Uterus (tissue), 4 donors: ENCODE data around the gene ERH. TPM values are rescaled to one million over a fixed set of nuclear protein-coding genes. Genes with fewer than 3 reads are reported as not detected.
"Not testable (repeated sequence)": the region's sequence is repeated elsewhere in the genome, so short reads cannot be mapped to it uniquely, and the experiment has no call there.

Experiments used
- DNase-seq, 2 donors: peaks; one replicate each; pipeline ENCODE4 v3.0.0-alpha.2; 2019 to 2020
- H3K27ac ChIP-seq, 2 donors: fragments of 200-600 bp; sonication (generic); 1 replicate in 1 of 2; 2 replicates in 1 of 2; pipeline ENCODE4 v1.5.1; 2016 to 2018
- H3K27me3 ChIP-seq, 2 donors: fragments of 200-600 bp; sonication (generic); one replicate each; pipeline ENCODE4 v1.5.1; 2018 to 2019; ENCODE audit warnings: control low read depth in 1 of 2
- H3K36me3 ChIP-seq, 2 donors: fragments of 200-600 bp; sonication (generic); one replicate each; pipeline ENCODE4 v1.5.1; 2019; ENCODE audit warnings: control low read depth in 1 of 2
- H3K4me1 ChIP-seq, 2 donors: fragments of 200-600 bp; sonication (generic); one replicate each; pipeline ENCODE4 v1.5.1; 2018 to 2019; ENCODE audit warnings: control low read depth in 1 of 2
- H3K4me3 ChIP-seq, 2 donors: fragments of 200-600 bp; sonication (generic); 1 replicate in 1 of 2; 2 replicates in 1 of 2; pipeline ENCODE4 v1.5.1; 2018 to 2019; ENCODE audit warnings: mild to moderate bottlenecking in 1 of 2
- H3K9me3 ChIP-seq, 2 donors: fragments of 200-600 bp; sonication (generic); one replicate each; pipeline ENCODE4 v1.5.1; 2019; ENCODE audit warnings: control low read depth in 1 of 2
- POLR2A ChIP-seq, 2 donors: fragments of 450-650 bp; IDR thresholded peaks; one replicate each; pipeline ENCODE4 v1.6.1; 2016; ENCODE audit warnings: antibody characterized with exemption in 2 of 2, mild to moderate bottlenecking in 1 of 2, moderate library complexity in 1 of 2
- intact Hi-C: fragments of 100-400 bp; cut with DNase I; formaldehyde crosslinking; loops from one replicate; pipeline ENCODE4 v1.15.1; 2023; ENCODE audit warnings: low total_unique reads
- total RNA-seq, 4 donors: library from RNA; depleted of rRNA in 3 of 4; stranded (reverse); fragments of >200 nt in 3 of 4; gene quantifications; one replicate each; pipeline versions ENCODE4 v1.1.0 to v1.2.4, GENCODE V29; 2014 to 2023
- TF ChIP-seq, protein P1 (sequence below), 4 experiments: fragments of 200-600 bp in 2 of 4; fragments of 450-650 bp in 2 of 4; sonication (generic) in 2 of 4; IDR thresholded peaks; one replicate each; pipeline ENCODE4 v1.5.1; 2016 to 2019; ENCODE audit warnings: antibody characterized with exemption in 4 of 4, mild to moderate bottlenecking in 2 of 4, moderate library complexity in 1 of 4
- donor health status: DM: yes; HTN: yes; CAD: no.

The ERH gene
- total RNA-seq, 4 donors from 2014 or later: 8.7 to 226 (median 149) TPM

DNA sequence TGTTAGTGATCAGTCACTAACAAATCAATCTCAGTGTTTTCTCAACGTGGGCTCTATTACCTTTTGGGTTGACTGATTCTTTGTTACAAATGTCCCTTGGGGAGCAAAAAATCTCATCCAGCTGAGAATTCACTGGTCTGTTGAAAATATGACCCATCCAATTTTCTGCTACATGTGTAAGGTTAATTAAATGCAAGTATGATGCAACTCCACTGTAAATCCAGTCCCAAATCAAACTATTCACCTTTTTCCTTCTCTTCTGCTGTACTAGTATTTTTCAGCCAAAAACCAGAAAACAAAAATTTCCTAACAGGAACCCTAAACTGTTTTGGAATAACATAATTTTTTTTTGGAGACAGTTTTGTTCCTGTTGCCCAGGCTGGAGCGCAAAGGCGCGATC, 2.2 kb downstream of the ERH start:
- Histone ChIP-seq H3K27ac (no peak overlapping the region), H3K27me3 (no peaks in the 10 kb centered on the region), H3K36me3 (no peaks in the 10 kb centered on the region), H3K4me3 (no peak overlapping the region), H3K9me3 (no peaks in the 10 kb centered on the region), H3K4me1 (peaks cover 14 to 17% of the 10 kb centered on the region in 2 donors)
- intact Hi-C loops: no loop called here
- TF ChIP-seq POLR2A (IDR thresholded peaks at IDR 0.05): no peak
- TF ChIP-seq, protein P1, sequence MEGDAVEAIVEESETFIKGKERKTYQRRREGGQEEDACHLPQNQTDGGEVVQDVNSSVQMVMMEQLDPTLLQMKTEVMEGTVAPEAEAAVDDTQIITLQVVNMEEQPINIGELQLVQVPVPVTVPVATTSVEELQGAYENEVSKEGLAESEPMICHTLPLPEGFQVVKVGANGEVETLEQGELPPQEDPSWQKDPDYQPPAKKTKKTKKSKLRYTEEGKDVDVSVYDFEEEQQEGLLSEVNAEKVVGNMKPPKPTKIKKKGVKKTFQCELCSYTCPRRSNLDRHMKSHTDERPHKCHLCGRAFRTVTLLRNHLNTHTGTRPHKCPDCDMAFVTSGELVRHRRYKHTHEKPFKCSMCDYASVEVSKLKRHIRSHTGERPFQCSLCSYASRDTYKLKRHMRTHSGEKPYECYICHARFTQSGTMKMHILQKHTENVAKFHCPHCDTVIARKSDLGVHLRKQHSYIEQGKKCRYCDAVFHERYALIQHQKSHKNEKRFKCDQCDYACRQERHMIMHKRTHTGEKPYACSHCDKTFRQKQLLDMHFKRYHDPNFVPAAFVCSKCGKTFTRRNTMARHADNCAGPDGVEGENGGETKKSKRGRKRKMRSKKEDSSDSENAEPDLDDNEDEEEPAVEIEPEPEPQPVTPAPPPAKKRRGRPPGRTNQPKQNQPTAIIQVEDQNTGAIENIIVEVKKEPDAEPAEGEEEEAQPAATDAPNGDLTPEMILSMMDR (IDR thresholded peaks at IDR 0.05): no peak
- no peak for DNase-seq

DNA sequence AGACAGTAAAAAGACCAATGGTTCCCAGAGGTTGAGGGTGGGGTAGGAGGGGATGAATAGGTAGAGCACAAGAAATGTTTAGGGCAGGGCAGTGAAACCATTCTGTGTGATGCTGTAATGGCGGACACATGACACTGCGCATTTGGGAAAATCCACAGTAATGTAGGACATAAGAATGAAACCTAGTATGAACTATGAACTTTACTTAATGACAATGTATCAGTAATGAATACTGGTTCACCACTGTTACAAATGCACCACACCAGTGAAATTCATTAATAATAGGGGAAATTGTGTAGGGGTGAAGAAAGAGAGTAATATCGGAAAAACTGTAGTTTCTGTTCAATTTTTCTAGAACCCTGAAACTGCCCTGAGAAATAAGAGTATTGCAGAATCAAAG, 5.6 kb downstream of the ERH start:
- H3K9me3 ChIP-seq: no peaks in the 10 kb centered on the region
- no peak for TF ChIP-seq POLR2A (IDR thresholded peaks at IDR 0.05)
- TF ChIP-seq, protein P1 (IDR thresholded peaks at IDR 0.05): no peak
- no peaks in the 10 kb centered on the region for H3K36me3 ChIP-seq
- intact Hi-C loops: no loop called here
- no peak for DNase-seq
- H3K4me1 ChIP-seq: peaks cover 0 to 14% of the 10 kb centered on the region in 2 donors
- H3K27me3 ChIP-seq: no peaks in the 10 kb centered on the region
- H3K27ac ChIP-seq: no peak overlapping the region
- no peak overlapping the region for H3K4me3 ChIP-seq

DNA sequence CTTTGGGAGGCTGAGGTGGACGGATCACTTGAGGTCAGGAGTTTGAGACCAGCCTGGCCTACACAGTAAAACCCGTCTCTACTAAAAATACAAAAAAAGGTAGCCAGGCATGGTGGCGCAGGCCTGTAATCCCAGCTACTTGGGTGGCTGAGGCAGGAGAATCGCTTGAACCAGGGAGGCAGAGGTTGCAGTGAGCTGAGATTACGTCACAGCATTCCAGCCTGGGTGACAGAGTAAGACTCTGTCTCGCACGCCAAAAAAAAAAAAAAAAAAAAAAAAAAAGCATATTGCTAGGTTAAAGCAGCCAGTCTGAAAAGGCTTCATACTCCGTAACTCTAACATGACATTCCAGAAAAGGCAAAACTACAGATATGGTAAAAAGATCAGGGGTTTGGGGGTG, 6.7 kb downstream of the ERH start:
- H3K27ac ChIP-seq, H3K27me3 ChIP-seq, DNase-seq, H3K4me3 ChIP-seq, H3K36me3 ChIP-seq, H3K4me1 ChIP-seq, intact Hi-C loops, H3K9me3 ChIP-seq: not testable (repeated sequence)

DNA sequence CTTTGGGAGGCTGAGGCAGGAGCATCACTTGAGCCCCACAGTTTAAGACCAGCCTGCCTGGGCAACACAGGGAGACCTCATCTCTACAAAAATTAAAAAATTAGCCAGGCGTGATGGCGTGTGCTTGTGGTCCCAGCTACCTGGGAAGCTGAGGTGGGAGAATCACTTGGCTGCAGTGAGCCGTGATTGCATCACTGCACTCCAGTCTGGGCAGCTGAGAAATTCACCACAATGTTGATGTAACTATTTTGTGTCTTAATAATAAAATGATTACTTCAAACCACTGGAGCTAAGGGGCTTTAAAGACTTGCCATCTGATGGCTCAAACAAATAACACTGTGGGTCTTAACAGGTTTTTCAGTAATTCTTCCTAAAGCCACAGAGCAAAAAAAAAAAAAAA, 10.8 kb downstream of the ERH start:
- peaks cover 0 to 5% of the 10 kb centered on the region in 2 donors for H3K4me1 ChIP-seq
- intact Hi-C loops: no loop called here
- H3K27ac ChIP-seq: no peak overlapping the region
- H3K4me3 ChIP-seq: no peak overlapping the region
- no peak for DNase-seq
- no peaks in the 10 kb centered on the region for H3K27me3 ChIP-seq
- H3K36me3 ChIP-seq: no peaks in the 10 kb centered on the region
- no peaks in the 10 kb centered on the region for H3K9me3 ChIP-seq
- TF ChIP-seq POLR2A (IDR thresholded peaks at IDR 0.05): no peak
- TF ChIP-seq, protein P1 (IDR thresholded peaks at IDR 0.05): no peak

DNA sequence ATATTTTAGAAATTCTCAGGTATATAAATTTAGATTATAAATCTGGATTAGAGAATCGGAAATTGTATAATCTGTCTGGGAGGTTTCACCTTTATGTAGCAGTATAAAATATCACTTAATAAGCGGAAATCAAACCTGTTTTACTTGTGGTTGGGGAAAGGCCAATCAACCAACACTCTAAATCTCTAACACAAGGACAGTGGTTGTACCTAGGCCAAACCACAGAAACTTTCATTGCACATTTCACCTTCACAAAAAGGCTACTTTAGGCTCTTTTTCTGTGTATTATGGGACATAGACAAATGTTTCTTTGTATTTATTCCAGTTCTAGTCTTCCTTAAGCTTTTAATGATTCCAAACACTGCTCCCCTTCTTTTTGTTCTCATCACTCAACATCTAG, 19.8 kb downstream of the ERH start:
- H3K27me3 ChIP-seq: no peaks in the 10 kb centered on the region
- H3K9me3 ChIP-seq: no peaks in the 10 kb centered on the region
- H3K27ac ChIP-seq: no peak overlapping the region
- H3K4me3 ChIP-seq: no peak overlapping the region
- no peak for DNase-seq
- no peaks in the 10 kb centered on the region for H3K4me1 ChIP-seq
- intact Hi-C loops: no loop called here
- H3K36me3 ChIP-seq: no peaks in the 10 kb centered on the region
- TF ChIP-seq, protein P1 (IDR thresholded peaks at IDR 0.05): no peak
- TF ChIP-seq POLR2A (IDR thresholded peaks at IDR 0.05): no peak

DNA sequence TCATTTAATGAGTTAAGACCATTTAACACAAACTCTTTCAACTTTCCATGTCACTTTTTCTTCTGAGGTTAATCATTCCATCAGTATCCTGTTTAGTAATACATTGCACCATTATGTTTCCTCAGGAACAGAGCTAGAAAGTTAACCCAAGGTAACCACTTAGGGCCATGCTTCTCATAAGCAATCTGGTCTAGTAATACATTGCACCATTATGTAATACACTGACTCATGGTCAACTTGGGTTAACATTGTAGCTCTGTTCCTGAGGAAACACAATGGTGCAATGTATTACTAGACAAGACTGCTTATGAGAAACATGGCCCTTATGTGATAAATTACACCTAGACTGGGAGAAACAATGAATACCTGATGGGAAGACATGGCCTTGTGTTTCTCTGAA, 21.7 kb downstream of the ERH start:
- Histone ChIP-seq H3K9me3 (no peaks in the 10 kb centered on the region), H3K4me3 (no peak overlapping the region), H3K4me1 (no peaks in the 10 kb centered on the region), H3K27ac (no peak overlapping the region), H3K27me3 (no peaks in the 10 kb centered on the region), H3K36me3 (no peaks in the 10 kb centered on the region)
- intact Hi-C loops: no loop called here
- DNase-seq: no peak
- TF ChIP-seq POLR2A (IDR thresholded peaks at IDR 0.05): no peak
- TF ChIP-seq, protein P1 (IDR thresholded peaks at IDR 0.05): no peak
